Endodermal cell (in vitro differentiated cells): ENCODE data around the gene CCDC170. TPM values are rescaled to one million over a fixed set of nuclear protein-coding genes. Genes with fewer than 3 reads are reported as not detected.
"Not testable (repeated sequence)": the region's sequence is repeated elsewhere in the genome, so short reads cannot be mapped to it uniquely, and the experiment has no call there.

Experiments used
- DNase-seq: peaks from one replicate; pipeline ENCODE4 v3.0.0-alpha.2; 2017
- H3K27ac ChIP-seq: 2 replicates; pipeline ENCODE4 v1.5.1; 2013; ENCODE audit warnings: mild to moderate bottlenecking, low read depth, low read length, moderate library complexity
- H3K27me3 ChIP-seq: 2 replicates; pipeline ENCODE4 v1.6.1; 2013; ENCODE audit warnings: mild to moderate bottlenecking, low read length, moderate library complexity; ENCODE audit not compliant: insufficient read depth, control insufficient read depth, poor library complexity, severe bottlenecking
- H3K36me3 ChIP-seq: 2 replicates; pipeline ENCODE4 v1.7.0; 2013; ENCODE audit warnings: mild to moderate bottlenecking, low read length, moderate library complexity; ENCODE audit not compliant: control insufficient read depth, insufficient read depth
- H3K4me1 ChIP-seq: one replicate; pipeline ENCODE4 v1.7.0; 2013; ENCODE audit warnings: low read length; ENCODE audit not compliant: control insufficient read depth, insufficient read depth
- H3K4me3 ChIP-seq: 2 replicates; pipeline ENCODE4 v1.5.1; 2013; ENCODE audit warnings: mild to moderate bottlenecking, low read length, moderate library complexity
- H3K9ac ChIP-seq: 2 replicates; pipeline ENCODE4 v1.6.1; 2013; ENCODE audit warnings: mild to moderate bottlenecking, low read length, moderate library complexity; ENCODE audit not compliant: poor library complexity, severe bottlenecking; ENCODE audit errors: extremely low read depth
- H3K9me3 ChIP-seq: 2 replicates; pipeline ENCODE4 v1.6.1; 2013; ENCODE audit warnings: mild to moderate bottlenecking, low read length, moderate library complexity; ENCODE audit not compliant: control insufficient read depth
- H3K27ac Mint-ChIP-seq: 2 replicates; pipeline ENCODE4 v1.8.0; 2020; ENCODE audit warnings: mixed read lengths
- H3K27me3 Mint-ChIP-seq: 2 replicates; pipeline ENCODE4 v1.8.0; 2021; ENCODE audit warnings: mild to moderate bottlenecking, mixed read lengths; ENCODE audit not compliant: insufficient read depth
- H3K36me3 Mint-ChIP-seq: 2 replicates; pipeline ENCODE4 v1.8.0; 2020; ENCODE audit warnings: low read depth, mixed read lengths
- H3K4me1 Mint-ChIP-seq: 2 replicates; pipeline ENCODE4 v1.8.0; 2020; ENCODE audit warnings: mixed read lengths
- H3K4me3 Mint-ChIP-seq: 2 replicates; pipeline ENCODE4 v1.8.0; 2020; ENCODE audit warnings: mild to moderate bottlenecking, moderate library complexity, mixed read lengths
- H3K9me3 Mint-ChIP-seq: 2 replicates; pipeline ENCODE4 v1.8.0; 2020; ENCODE audit warnings: mild to moderate bottlenecking, mixed read lengths
- WGBS, 2 experiments: methylation state at CpG; one replicate each; pipeline versions ENCODE4 v1.1.5 to v1.1.7; 2013; ENCODE audit warnings: missing lambda C conversion rate in 2 of 2, mixed read lengths in 1 of 2; ENCODE audit not compliant: insufficient coverage in 1 of 2, insufficient read length in 1 of 2; 5-methylcytosine and 5-hydroxymethylcytosine counted together
- total RNA-seq, 2 donors: library from RNA; stranded (reverse); fragmentation: NEBNext Ultra II Directional in 1 of 2; extraction: Animal tissue kit (Norgen Biotek cat#: 25700) in 1 of 2; gene quantifications; 2 replicates in 1 of 2; 3 replicates in 1 of 2; pipeline ENCODE4 v1.2.1, GENCODE V29; 2021
- TF ChIP-seq, protein P1 (sequence below): fragments of 200-600 bp; sonication (generic); conservative IDR thresholded peaks from 2 replicates; pipeline ENCODE4 v1.5.0; 2021; ENCODE audit warnings: antibody characterized with exemption, mild to moderate bottlenecking

The CCDC170 gene
- total RNA-seq, 2 donors from 2014 or later = 2.2 to 4.1 TPM

DNA sequence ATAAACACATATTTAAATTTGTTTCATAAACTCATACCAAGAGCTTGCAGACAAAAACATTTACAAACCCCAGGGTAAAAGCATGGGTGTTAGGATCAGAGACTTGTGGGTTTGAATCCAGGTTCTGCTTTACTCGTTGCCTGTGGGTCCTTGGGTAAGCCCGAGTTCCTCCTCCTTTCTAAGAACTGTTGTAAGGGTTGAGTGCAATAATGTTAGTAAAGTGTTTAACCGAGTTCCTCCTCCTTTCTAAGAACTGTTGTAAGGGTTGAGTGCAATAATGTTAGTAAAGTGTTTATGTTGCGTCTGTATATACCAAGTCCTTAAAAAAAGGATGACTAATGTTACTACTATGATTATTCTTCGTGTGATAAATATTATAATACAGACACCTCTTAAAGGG is 18.7 kb downstream of the CCDC170 start:
- H3K27me3 ChIP-seq = no peaks in the 10 kb centered on the region
- no peak for DNase-seq
- no peaks in the 10 kb centered on the region for H3K4me1 ChIP-seq
- TF ChIP-seq, protein P1, sequence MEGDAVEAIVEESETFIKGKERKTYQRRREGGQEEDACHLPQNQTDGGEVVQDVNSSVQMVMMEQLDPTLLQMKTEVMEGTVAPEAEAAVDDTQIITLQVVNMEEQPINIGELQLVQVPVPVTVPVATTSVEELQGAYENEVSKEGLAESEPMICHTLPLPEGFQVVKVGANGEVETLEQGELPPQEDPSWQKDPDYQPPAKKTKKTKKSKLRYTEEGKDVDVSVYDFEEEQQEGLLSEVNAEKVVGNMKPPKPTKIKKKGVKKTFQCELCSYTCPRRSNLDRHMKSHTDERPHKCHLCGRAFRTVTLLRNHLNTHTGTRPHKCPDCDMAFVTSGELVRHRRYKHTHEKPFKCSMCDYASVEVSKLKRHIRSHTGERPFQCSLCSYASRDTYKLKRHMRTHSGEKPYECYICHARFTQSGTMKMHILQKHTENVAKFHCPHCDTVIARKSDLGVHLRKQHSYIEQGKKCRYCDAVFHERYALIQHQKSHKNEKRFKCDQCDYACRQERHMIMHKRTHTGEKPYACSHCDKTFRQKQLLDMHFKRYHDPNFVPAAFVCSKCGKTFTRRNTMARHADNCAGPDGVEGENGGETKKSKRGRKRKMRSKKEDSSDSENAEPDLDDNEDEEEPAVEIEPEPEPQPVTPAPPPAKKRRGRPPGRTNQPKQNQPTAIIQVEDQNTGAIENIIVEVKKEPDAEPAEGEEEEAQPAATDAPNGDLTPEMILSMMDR = no peak
- H3K9me3 ChIP-seq = peaks cover 31% of the 10 kb centered on the region
- H3K36me3 Mint-ChIP-seq = peaks cover 8% of the 10 kb centered on the region
- peaks cover 28% of the 10 kb centered on the region for H3K9me3 Mint-ChIP-seq
- H3K36me3 ChIP-seq = no peaks in the 10 kb centered on the region
- no peak overlapping the region for H3K27ac ChIP-seq
- WGBS, 2 experiments = 92% methylated on average over 5 of the region's 5 CpGs; no CpG with 5 or more reads in 1 of the 2 experiments
- H3K4me3 Mint-ChIP-seq = no peak overlapping the region
- no peak overlapping the region for H3K27ac Mint-ChIP-seq
- no peak overlapping the region for H3K9ac ChIP-seq
- no peaks in the 10 kb centered on the region for H3K4me1 Mint-ChIP-seq
- no peak overlapping the region for H3K4me3 ChIP-seq
- H3K27me3 Mint-ChIP-seq = no peaks in the 10 kb centered on the region

DNA sequence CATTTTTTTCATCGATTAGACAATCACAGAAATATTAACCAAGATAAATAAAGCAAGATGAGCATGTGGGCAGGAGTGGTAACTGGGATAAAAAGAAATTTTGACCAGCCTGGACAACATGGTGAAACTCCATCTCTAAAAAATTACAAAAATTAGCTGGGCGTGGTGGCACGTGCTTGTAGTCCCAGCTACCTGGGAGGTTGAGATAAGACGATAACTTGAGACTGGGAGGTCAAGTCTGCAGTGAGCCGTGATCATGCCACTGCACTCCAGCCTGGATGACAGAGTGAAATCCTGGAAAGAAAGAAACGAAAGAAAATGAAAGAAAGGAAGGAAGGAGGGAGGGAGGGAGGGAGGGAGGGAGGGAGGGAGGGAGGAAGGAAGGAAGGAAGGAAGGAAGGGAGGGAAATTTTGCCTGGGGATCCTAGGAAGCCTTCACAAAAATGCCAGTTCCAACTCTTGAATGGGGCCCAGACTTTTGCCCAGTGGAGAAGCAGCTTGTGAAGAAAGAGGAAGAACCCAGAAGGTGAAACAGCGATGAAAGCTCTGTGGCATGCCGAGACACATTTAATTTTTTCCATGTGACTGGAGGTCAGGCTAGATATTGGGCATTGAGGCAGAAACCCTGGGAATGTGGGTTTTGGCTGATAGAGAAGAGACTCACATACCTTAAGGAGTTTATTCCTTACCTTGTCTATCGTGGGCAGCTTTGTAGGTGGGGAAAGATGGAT is 20.3 kb downstream of the CCDC170 start:
- Histone ChIP-seq H3K9ac (no peak overlapping the region), H3K9me3 (peaks cover 47% of the 10 kb centered on the region), H3K4me1 (no peaks in the 10 kb centered on the region), H3K36me3 (no peaks in the 10 kb centered on the region), H3K4me3 (no peak overlapping the region), H3K27me3 (no peaks in the 10 kb centered on the region), H3K27ac (no peak overlapping the region)
- Mint-ChIP-seq H3K27ac (no peak overlapping the region), H3K36me3 (peaks cover 19% of the 10 kb centered on the region), H3K27me3 (no peaks in the 10 kb centered on the region), H3K4me3 (no peak overlapping the region), H3K9me3 (peaks cover 45% of the 10 kb centered on the region), H3K4me1 (no peaks in the 10 kb centered on the region)
- TF ChIP-seq, protein P1 = no peak
- no peak for DNase-seq
- WGBS, 2 experiments = 96 to 100% methylated on average over 4 to 8 of the region's 9 CpGs

DNA sequence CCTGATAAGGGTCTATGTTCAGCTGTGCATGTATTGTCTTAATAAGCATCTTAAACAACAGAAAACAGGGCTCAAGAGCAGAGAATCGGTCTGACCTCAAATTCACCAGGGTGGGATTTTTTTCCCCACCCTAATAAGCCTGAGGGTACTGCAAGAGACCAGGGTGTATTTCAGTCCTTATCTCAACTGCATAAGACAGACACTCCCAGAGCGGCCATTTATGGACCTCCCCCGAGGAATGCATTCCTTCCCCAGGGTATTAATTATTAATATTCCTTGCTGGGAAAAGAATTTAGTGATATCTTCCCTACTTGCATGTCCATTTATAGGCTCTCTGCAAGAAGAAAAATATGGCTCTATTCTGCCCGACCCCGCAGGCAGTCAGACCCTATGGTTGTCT is 25.2 kb downstream of the CCDC170 start:
- peaks cover 91% of the 10 kb centered on the region for H3K9me3 ChIP-seq
- Mint-ChIP-seq H3K36me3 (peaks cover 29% of the 10 kb centered on the region), H3K9me3 (peaks cover 86% of the 10 kb centered on the region)
- DNase-seq, H3K36me3 ChIP-seq, H3K27ac ChIP-seq, H3K4me1 ChIP-seq, H3K27ac Mint-ChIP-seq, H3K4me3 Mint-ChIP-seq, H3K4me1 Mint-ChIP-seq, H3K27me3 Mint-ChIP-seq, H3K4me3 ChIP-seq, H3K27me3 ChIP-seq, H3K9ac ChIP-seq: not testable (repeated sequence)
- 86 to 95% methylated on average over 3 to 4 of the region's 5 CpGs for WGBS, 2 experiments
